ENCODE results near the gene EDC4. TPM values are rescaled to one million over a fixed set of nuclear protein-coding genes. Genes with fewer than 3 reads are reported as not detected.
A peak's percentile ranks its signal among the peaks of the same experiment; 100 is the strongest.

EDC4 gene
- total and polyA plus RNA-seq, 2 of the 8 experiments (the other 6 are each of a cell fraction or from before 2014, with no cell fraction given): 58.5 to 72.7 TPM

DNA sequence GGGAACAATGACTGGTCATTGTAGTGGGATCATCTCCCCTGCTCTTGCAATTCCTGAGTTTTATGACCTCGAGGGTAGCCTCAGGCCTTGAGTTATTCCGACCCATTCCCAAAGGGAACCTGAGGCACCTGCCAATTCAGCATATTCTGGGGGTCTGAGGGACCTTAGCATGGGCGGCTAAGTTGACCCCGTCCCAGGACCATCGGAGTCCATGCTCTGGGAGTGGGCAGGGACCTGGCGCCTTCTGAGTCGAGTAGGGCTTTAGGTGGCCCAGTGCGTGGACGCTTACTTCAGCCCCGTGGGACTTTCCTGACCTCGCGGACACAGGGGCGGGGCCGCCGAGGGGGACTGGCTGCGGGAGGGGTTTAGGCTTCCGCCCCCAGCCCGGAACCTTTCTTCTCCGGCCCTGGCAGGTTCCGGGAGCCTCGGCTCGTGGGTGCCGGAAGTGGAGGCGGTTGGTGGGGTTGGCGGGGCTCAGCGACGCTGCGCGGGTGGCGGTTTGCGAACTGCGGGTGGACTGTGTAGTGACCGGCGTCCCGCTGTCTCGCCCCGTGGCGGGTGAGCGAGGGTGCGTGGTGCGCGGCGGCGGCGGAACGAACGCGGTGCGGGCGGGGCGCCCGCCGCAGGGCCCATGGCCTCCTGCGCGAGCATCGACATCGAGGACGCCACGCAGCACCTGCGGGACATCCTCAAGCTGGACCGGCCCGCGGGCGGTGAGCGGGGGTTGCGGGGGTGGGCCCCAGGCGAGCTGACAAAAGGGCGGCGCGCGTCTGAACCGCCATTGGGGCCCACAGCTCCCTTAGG is at the start of gene EDC4 (continued):
- TF ChIP-seq CHD2 (IDR thresholded peaks at IDR 0.05; ENCODE audit: low read length) (peak; percentile 56; the same call in 1 of the 2 replicates), KDM1A (IDR thresholded peaks at IDR 0.05; ENCODE audit: borderline replicate concordance, low read length) (no peak), CHD1 (IDR thresholded peaks at IDR 0.05; ENCODE audit: low read depth, low read length) (no peak), CREB1 (IDR thresholded peaks at IDR 0.05) (peak; percentile 27; the same call in 1 of the 2 replicates), GTF2F1 (IDR thresholded peaks at IDR 0.05; ENCODE audit: borderline replicate concordance, low read depth, low read length) (0 out of 2 replicates have a peak, but pooled peaks have one; percentile 63), NRF1 (IDR thresholded peaks at IDR 0.05; ENCODE audit: low read depth, low read length) (no peak), CBX8 (IDR thresholded peaks at IDR 0.05; ENCODE audit: borderline replicate concordance, low read depth, low read length) (no peak), RAD21 (IDR thresholded peaks at IDR 0.05 in 1 of 2, conservative IDR thresholded peaks at IDR 0.05 in 1 of 2; ENCODE audit: low read depth in 2 of 2, low read length in 2 of 2) (peak in 1 of 2 experiments; percentile 2; a peak in 1 of 4 replicates), RXRA (IDR thresholded peaks at IDR 0.05; ENCODE audit: insufficient read depth, low read depth, low read length) (no peak), EP300 (IDR thresholded peaks at IDR 0.05; ENCODE audit: borderline replicate concordance in 1 of 2, low read depth in 2 of 2, low read length in 2 of 2) (no peak; a peak in 1 of 3 replicates), MAFK (IDR thresholded peaks at IDR 0.05; ENCODE audit: low read depth, low read length) (peak; percentile 1; the same call in 1 of the 2 replicates), JUND (IDR thresholded peaks at IDR 0.05; ENCODE audit: low read length) (no peak), EGR1 (IDR thresholded peaks at IDR 0.05; ENCODE audit: borderline replicate concordance, low read depth, low read length) (peak; percentile 66; the same call in 1 of the 2 replicates), BACH1 (IDR thresholded peaks at IDR 0.05; ENCODE audit: low read length) (peak; percentile 59), PHF8 (conservative IDR thresholded peaks at IDR 0.05; ENCODE audit: low read depth, low read length) (peak; percentile 91), TAF7 (optimal IDR thresholded peaks at IDR 0.05; ENCODE audit: borderline replicate concordance, low read depth, low read length) (no peak), KDM4A (IDR thresholded peaks at IDR 0.05; ENCODE audit: low read depth, low read length, severe bottlenecking) (peak; percentile 55), SUZ12 (IDR thresholded peaks at IDR 0.05; ENCODE audit: low read length) (no peak)
- TF ChIP-seq, protein P1, sequence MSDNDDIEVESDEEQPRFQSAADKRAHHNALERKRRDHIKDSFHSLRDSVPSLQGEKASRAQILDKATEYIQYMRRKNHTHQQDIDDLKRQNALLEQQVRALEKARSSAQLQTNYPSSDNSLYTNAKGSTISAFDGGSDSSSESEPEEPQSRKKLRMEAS (IDR thresholded peaks at IDR 0.05): peak; percentile 36
- TF ChIP-seq, protein P2, sequence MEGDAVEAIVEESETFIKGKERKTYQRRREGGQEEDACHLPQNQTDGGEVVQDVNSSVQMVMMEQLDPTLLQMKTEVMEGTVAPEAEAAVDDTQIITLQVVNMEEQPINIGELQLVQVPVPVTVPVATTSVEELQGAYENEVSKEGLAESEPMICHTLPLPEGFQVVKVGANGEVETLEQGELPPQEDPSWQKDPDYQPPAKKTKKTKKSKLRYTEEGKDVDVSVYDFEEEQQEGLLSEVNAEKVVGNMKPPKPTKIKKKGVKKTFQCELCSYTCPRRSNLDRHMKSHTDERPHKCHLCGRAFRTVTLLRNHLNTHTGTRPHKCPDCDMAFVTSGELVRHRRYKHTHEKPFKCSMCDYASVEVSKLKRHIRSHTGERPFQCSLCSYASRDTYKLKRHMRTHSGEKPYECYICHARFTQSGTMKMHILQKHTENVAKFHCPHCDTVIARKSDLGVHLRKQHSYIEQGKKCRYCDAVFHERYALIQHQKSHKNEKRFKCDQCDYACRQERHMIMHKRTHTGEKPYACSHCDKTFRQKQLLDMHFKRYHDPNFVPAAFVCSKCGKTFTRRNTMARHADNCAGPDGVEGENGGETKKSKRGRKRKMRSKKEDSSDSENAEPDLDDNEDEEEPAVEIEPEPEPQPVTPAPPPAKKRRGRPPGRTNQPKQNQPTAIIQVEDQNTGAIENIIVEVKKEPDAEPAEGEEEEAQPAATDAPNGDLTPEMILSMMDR (IDR thresholded peaks at IDR 0.05; ENCODE audit: control extremely low read depth in 1 of 3, insufficient read depth in 1 of 3, low read depth in 1 of 3, low read length in 3 of 3): no peak; a peak in 1 of 4 replicates

Data from H1 (cell line).